Gastrocnemius medialis (tissue), 4 donors: Measurements from ENCODE around the gene PELI1.

Experiments used
- CTCF ChIP-seq, 5 experiments: fragments of 450-650 bp in 3 of 5; fragments of 200-600 bp in 2 of 5; sonication (generic) in 2 of 5; IDR thresholded peaks in 4 of 5; conservative IDR thresholded peaks in 1 of 5; 1 replicate in 4 of 5; 2 replicates in 1 of 5; pipeline ENCODE4 v1.5.1; 2016 to 2019; ENCODE audit warnings: antibody characterized with exemption in 5 of 5, mild to moderate bottlenecking in 3 of 5, moderate library complexity in 3 of 5
- POLR2A ChIP-seq, 2 donors: fragments of 450-650 bp; IDR thresholded peaks; one replicate each; pipeline ENCODE4 v1.6.1; 2017; ENCODE audit warnings: antibody characterized with exemption in 2 of 2, mild to moderate bottlenecking in 2 of 2, moderate library complexity in 2 of 2

GRCh38 chr2:64135421-64135820 is 8.8 kb downstream of the PELI1 start:
- TF ChIP-seq CTCF (IDR thresholded peaks at IDR 0.05 in 4 of 5, conservative IDR thresholded peaks at IDR 0.05 in 1 of 5) (no peak), POLR2A (IDR thresholded peaks at IDR 0.05) (no peak)
